ENCODE data around the gene SYCE3. TPM values are rescaled to one million over a fixed set of nuclear protein-coding genes. Genes with fewer than 3 reads are reported as not detected.
"Not testable (repeated sequence)": the region's sequence is repeated elsewhere in the genome, so short reads cannot be mapped to it uniquely, and the experiment has no call there.

The SYCE3 gene
- total RNA-seq, 1 donor from 2014 or later, result not detected

DNA sequence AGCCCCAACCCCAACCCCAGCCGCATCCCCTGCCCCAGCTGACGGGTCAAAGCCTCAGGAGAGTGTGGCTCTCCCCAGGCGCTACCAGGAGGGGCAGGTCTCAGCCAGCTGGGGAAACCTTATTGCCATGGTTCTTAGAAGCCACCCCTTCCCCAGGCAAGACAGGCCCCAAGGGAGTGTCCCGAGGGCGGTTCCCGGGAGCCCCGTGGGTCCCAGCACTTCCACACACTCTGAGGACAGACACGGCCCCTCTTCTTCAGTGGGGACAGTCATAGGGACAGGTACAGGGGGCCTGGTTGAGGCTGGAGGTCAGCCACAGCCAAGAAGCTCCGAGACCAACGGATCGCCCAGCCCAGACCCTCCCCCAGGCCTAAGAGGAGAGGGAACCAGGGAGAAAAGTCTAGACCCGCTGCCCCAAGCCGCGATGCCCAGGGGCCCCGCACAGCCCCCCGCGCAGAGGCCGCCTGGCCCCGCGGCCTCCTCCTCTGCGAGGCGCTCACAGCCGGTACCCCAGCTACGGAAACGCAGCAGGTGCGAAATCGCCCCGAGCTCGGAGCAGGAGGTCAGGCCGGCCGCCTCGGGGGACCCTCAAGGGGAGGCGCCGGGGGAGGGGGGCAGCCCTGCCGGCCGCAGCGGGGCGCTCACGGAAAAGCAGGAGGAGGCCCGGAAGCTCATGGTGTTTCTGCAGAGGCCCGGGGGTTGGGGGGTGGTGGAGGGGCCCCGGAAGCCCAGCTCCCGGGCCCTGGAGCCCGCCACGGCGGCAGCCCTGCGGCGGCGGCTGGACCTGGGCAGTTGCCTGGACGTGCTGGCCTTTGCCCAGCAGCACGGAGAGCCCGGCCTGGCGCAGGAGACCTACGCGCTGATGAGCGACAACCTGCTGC, 14.4 kb downstream of the SYCE3 start:
- no peak for DNase-seq

DNA sequence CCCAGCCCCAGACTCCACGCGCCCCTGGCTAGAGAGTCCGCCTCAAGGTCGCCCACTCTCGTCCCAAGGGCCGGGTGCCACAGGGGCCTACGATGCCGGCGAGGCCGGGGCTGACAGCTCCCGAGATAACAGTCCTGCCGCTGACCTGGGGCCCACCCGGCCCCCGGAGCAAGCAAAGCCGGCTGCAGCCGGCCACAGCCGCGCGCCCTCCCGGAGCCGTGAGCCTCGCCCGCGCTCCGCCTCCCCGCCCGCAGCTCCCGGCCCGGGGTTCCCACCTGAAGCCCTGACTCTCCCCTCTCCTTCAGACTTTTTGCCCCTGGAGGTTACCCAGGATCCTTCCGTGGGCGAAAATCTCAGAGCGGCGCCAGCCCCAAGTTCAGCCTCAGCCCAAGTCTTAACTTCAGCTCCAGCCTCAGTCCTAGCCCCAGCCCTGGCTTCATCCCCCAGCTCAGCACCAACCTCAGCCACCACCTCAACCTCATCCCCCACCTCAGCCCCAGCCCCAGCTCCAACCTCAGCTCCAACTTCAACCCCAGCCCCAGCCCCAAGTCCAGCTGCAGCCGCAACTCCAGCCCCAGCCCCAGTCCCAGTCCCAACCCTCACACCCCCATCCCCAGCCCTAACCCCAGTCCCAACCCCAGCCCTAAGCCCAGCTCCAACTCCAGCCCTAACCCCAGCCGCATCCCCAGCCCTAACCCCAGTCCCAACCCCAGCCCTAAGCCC, 15.3 kb downstream of the SYCE3 start:
- DNase-seq, result no peak

GRCh38 chr22:50546326-50547262, 16.1 kb downstream of the SYCE3 start:
- no peak for DNase-seq

- DNase-seq, result no peak
These were observed 17.0 kb downstream of the SYCE3 start, which contains the start of gene KLHDC7B for GRCh38 chr22:50545522-50546325. Gene KLHDC7B, plus strand, starts transcription at chr22:50545899. Its CDS starts 345 bp downstream, at chr22:50546244.

DNA sequence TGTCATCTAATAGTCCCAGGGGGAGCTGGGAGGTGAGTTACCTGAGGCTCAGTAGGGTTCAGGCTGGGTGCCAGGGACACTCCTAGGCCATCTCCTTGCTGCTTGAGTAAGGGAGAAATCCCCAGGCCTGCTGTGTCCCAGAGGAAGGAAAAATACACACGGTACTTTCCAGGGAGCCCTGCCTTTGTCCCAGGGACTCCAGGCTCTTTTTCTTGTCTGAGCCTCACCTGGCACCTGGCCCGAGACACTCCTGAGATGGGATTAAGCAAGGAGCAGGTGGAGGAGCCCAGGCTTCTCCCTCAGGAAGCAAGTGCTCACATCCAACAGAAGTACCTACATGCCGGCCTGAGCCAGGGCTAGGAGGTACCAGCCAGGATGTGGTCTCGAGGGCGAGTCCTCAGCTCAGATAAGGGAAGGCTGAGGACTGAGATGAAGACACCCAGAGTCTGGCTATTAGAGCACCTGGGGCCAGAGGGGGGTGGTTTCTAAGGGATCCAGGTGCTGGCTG, 17.9 kb downstream of the SYCE3 start:
- no peak for DNase-seq

- no peak for DNase-seq
These were observed 18.5 kb downstream of the SYCE3 start for GRCh38 chr22:50544078-50544745.

DNA sequence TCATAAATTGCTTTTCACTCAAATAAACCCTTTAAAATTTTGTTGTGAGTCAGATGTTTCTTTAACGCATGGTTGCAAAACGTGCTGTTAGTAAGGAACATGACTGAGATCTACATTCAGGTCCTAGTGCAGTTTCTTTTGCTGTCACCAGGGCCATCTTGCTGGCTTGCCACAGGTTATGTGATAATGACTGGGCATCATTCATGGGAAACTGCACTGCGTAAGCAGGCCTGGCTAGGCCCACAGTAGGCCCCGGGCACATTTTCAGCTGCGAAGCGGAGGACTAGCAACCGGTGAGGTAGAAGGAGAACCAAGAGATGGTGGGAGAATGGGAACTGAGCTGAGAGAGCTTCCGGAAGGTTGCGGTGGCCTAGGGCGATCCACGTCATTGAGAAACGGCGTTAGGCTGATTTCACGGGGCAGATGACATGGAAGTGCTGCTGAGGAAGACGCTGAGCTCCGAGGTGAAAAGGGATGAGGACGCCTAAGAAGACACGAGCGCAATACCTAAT, 20.2 kb downstream of the SYCE3 start:
- DNase-seq, result no peak

- not testable (repeated sequence) for DNase-seq
These were observed 21.1 kb downstream of the SYCE3 start for GRCh38 chr22:50541667-50542026.

DNA sequence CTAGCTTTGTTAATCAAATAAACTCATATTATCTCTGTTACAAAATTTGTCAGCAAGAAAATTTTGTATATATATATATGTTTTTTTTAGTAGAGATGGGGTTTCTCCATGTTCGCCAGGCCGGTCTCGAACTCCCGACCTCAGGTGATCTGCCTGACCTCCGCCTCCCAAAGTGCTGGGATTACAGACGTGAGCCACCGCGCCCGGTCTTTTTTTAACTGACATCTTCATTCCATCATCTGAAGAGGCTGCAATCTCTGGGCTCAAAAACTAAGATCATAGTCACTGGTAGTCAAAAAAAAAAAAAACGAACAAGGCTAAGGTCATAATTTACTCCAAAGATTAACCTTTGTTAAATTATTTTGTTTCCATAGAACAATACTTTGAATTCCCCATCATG, 22.3 kb downstream of the SYCE3 start:
- DNase-seq, result no peak

- DNase-seq, result no peak
These were observed 25.0 kb downstream of the SYCE3 start for GRCh38 chr22:50537765-50538164.

- no peak for DNase-seq
These were observed 26.5 kb downstream of the SYCE3 start for GRCh38 chr22:50536226-50536625.

DNA sequence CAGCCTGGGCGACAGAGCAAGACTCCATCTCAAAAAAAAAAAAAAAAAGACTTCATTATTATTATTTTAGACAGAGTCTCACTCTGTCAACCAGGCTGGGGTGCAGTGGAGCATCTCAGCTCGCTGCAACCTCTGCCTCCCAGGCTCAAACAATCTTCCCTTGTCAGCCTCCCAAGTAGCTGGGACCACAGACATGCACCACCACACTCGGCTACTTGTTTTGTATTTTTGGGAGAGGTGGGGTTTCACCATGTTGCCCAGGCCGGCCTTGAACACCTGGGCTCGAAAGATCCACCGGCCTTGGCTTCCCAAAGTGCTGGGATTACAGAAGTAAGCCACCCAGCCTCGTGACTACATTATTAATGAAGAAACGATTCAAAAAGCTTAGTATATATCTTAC, 27.6 kb downstream of the SYCE3 start:
- DNase-seq, result no peak

- DNase-seq, result not testable (repeated sequence)
These were observed 28.6 kb downstream of the SYCE3 start for GRCh38 chr22:50533856-50534711.

DNA sequence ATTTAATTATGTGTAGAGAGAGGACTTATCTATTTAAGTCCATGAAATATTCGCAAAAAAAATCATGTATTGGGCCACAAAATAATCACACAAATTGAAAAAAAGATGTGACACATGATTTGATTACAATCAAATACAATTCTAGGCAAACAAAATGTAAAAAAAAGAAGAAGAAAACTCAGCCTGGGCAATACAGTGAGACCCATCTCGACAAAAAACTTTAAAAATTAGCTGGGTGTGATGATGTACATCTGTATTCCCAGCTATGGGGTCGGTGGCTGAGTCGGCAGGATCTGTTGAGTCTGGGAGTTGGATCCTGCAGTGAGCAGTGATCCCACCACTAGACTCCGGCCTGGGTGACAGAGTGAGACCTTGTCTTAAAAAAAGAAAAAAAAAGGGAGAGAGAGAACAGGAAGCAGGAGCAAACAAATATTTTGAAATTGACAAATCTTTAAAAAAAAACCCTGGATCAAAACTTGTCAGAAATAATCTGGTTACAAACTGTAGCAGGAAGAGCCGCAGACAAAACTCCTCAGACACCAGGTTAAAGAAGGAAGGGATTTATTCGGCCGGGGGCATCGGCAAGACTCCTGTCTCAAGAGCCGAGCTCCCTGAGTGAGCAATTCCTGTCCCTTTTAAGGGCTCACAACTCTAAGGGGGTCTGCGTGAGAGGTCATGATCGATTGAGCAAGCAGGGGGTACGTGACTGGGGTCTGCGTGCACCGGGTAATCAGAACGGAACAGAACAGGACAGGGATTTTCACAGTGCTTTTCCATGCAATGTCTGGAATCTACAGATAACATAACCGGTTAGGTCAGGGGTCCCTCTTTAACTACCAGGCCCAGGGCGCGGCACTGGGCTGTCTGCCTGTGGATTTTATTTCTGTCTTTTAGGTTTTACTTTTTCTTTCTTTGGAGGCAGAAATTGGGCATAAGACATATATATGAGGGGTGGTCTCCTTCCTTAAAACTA, 29.6 kb downstream of the SYCE3 start:
- DNase-seq, result no peak

- DNase-seq, result peak; percentile 29
These were observed 30.6 kb downstream of the SYCE3 start for GRCh38 chr22:50531962-50532674.

GRCh38 chr22:50531546-50531961, 31.2 kb downstream of the SYCE3 start:
- no peak for DNase-seq

DNA sequence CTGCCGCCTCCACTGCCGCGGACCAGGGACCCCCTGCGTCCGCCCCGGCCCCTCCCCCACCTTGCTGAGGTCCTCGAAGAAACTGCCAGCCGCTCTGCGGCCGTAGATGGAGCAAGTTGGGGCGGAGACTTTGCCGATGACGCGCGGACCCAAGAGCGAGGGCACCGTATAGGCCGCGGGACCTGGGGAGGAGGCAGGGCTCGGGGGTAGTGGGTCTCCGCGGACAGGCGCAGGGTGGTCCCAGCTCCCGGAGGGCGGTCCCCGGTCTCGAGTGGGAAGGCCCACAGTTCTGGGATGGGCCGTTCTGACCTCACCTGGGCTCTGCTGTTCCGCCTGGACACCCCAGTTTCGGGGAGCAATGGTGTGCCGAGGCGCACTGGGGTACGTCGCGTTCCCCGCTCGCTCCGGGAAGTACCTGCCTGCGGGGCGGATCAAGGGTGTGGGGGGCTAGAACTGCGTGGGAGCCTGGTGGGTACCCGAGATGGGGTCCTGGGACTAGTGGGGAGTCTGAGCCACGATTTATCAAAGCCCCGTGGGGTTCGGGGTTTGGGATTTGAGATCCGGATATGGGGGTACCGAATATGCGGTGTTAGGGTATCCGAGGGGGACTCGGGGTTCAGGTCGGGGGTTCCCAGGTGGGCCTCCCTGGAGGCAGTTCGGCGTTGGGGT, 31.7 kb downstream of the SYCE3 start:
- DNase-seq, result peak; percentile 26
